Ovary (tissue), 9 donors: ENCODE results near the gene SCFD1. TPM values are rescaled to one million over a fixed set of nuclear protein-coding genes. Genes with fewer than 3 reads are reported as not detected.

Source experiments
- DNase-seq, 5 donors: peaks; one replicate each; pipeline ENCODE4 v3.0.0-alpha.2; 2019 to 2020
- H3K27ac ChIP-seq, 2 donors: fragments of 200-600 bp; one replicate each; pipeline versions ENCODE4 v1.5.1 to v1.8.0; 2019 to 2022
- H3K27me3 ChIP-seq: fragments of 200-600 bp; one replicate; pipeline ENCODE4 v1.8.0; 2022
- H3K36me3 ChIP-seq: fragments of 200-600 bp; sonication (generic); one replicate; pipeline ENCODE4 v1.5.1; 2019
- H3K4me1 ChIP-seq: one replicate; pipeline ENCODE4 v1.8.1; 2013; ENCODE audit warnings: mild to moderate bottlenecking, moderate library complexity; ENCODE audit not compliant: insufficient read depth
- H3K4me3 ChIP-seq: fragments of 200-600 bp; sonication (generic); one replicate; pipeline ENCODE4 v1.5.1; 2017
- H3K9me3 ChIP-seq, 2 donors: fragments of 200-600 bp in 1 of 2; sonication (generic) in 1 of 2; one replicate each; pipeline versions ENCODE4 v1.5.1 to v1.8.1; 2013 to 2019; ENCODE audit warnings: mild to moderate bottlenecking in 1 of 2, moderate library complexity in 1 of 2
- CTCF ChIP-seq, 3 donors: fragments of 450-650 bp in 2 of 3; fragments of 200-600 bp in 1 of 3; IDR thresholded peaks; one replicate each; pipeline versions ENCODE4 v1.5.1 to v1.8.0; 2016 to 2022; ENCODE audit warnings: antibody characterized with exemption in 3 of 3, mild to moderate bottlenecking in 1 of 3
- EP300 ChIP-seq: sonication (generic); formaldehyde crosslinking; IDR thresholded peaks from one replicate; pipeline ENCODE4 v1.6.1; 2017; ENCODE audit warnings: antibody characterized with exemption
- POLR2A ChIP-seq: fragments of 450-650 bp; IDR thresholded peaks from one replicate; pipeline ENCODE4 v1.6.1; 2017; ENCODE audit warnings: antibody characterized with exemption, mild to moderate bottlenecking, moderate library complexity
- WGBS, 3 donors: extraction: QIAGEN DNeasy Blood & Tissue Kit in 1 of 3; methylation state at CpG; one replicate each; pipeline versions ENCODE4 v1.1.5 to v1.1.7; 2013 to 2017; 5-methylcytosine and 5-hydroxymethylcytosine counted together
- intact Hi-C, 4 donors: fragments of 100-400 bp; cut with DNase I; formaldehyde crosslinking; loops; one replicate each; pipeline versions ENCODE4 v1.11.0 to v1.15.1; 2022 to 2023
- polyA plus RNA-seq, 2 donors: library from polyadenylated mRNA; stranded (reverse); fragments of 200-250 nt in 1 of 2; fragments of 350-450 nt in 1 of 2; fragmentation: Illumina TruSeq in 1 of 2; extraction: RNeasy Lipid Tissue Mini Kit (QIAGEN cat#74804) in 1 of 2; gene quantifications; one replicate each; pipeline ENCODE4 v1.2.3, GENCODE V29; 2013 to 2014
- total RNA-seq, 7 donors: library from RNA; depleted of rRNA in 2 of 7; stranded (reverse); fragments of >200 nt in 2 of 7; fragmentation: NEBNext Ultra II Directional in 3 of 7; extraction: Animal tissue kit (Norgen Biotek cat#: 25700) in 3 of 7; gene quantifications; one replicate each; pipeline versions ENCODE4 v1.1.0 to v1.2.4, GENCODE V29; 2016 to 2023
- donor health status: DM: no; HTN: no; CAD: no; lungs with moderate emphysema.
- donor health status: DM: no; HTN: no; CAD: no.
- donor health status: Bipolar disorder and iron deficiency.
- donor health status: DM: yes; HTN: yes; CAD: no.
- donor health status: DM: no; HTN: no; CAD: no.
- donor health status: DM: yes; HTN: yes; CAD: no.

The SCFD1 gene
- total and polyA plus RNA-seq, 9 donors = 29.3 to 89.2 (median 59.8) TPM

- TF ChIP-seq POLR2A = no peak
- TF ChIP-seq CTCF (IDR thresholded peaks at IDR 0.05) = no peak
- TF ChIP-seq EP300 = no peak
- H3K36me3 ChIP-seq = no peaks in the 10 kb centered on the region
- intact Hi-C loops = no loop called here
- no peaks in the 10 kb centered on the region for H3K9me3 ChIP-seq
- H3K4me1 ChIP-seq = no peaks in the 10 kb centered on the region
- no peak overlapping the region for H3K4me3 ChIP-seq
- no peak overlapping the region for H3K27ac ChIP-seq
- no peak for DNase-seq
- 85 to 88% (median 86%) methylated on average over 2 of the region's 2 CpGs for WGBS, 3 donors
- H3K27me3 ChIP-seq = no peaks in the 10 kb centered on the region
Observed at GRCh38 chr14:30748343-30748742, 126.2 kb downstream of the SCFD1 start.

- H3K4me3 ChIP-seq = no peak overlapping the region
- intact Hi-C loops = no loop called here
- H3K27ac ChIP-seq = no peak overlapping the region
- H3K9me3 ChIP-seq = no peaks in the 10 kb centered on the region
- H3K27me3 ChIP-seq = no peaks in the 10 kb centered on the region
- DNase-seq = no peak
- H3K36me3 ChIP-seq = no peaks in the 10 kb centered on the region
- TF ChIP-seq CTCF (IDR thresholded peaks at IDR 0.05) (no peak), EP300 (no peak), POLR2A (no peak)
- 78 to 82% (median 79%) methylated on average over 11 of the region's 11 CpGs for WGBS, 3 donors
- no peaks in the 10 kb centered on the region for H3K4me1 ChIP-seq
Observed at GRCh38 chr14:30751646-30752416, 129.7 kb downstream of the SCFD1 start.

- intact Hi-C loops = no loop called here
- no peak for TF ChIP-seq CTCF (IDR thresholded peaks at IDR 0.05)
- no peak for TF ChIP-seq POLR2A
- no peak for TF ChIP-seq EP300
- Histone ChIP-seq H3K36me3 (no peaks in the 10 kb centered on the region), H3K27me3 (no peaks in the 10 kb centered on the region), H3K9me3 (no peaks in the 10 kb centered on the region), H3K4me3 (no peak overlapping the region), H3K4me1 (no peaks in the 10 kb centered on the region), H3K27ac (no peak overlapping the region)
- 80 to 85% (median 81%) methylated on average over 4 of the region's 4 CpGs for WGBS, 3 donors
- DNase-seq = no peak
Observed at GRCh38 chr14:30753452-30753851, 131.3 kb downstream of the SCFD1 start.

GRCh38 chr14:30754778-30755177 lies 132.7 kb downstream of the SCFD1 start:
- 88 to 93% (median 91%) methylated on average over 3 of the region's 3 CpGs for WGBS, 3 donors
- H3K36me3 ChIP-seq = no peaks in the 10 kb centered on the region
- no peak for DNase-seq
- no peak overlapping the region for H3K4me3 ChIP-seq
- H3K27ac ChIP-seq = no peak overlapping the region
- TF ChIP-seq CTCF (IDR thresholded peaks at IDR 0.05) (no peak), POLR2A (no peak), EP300 (no peak)
- intact Hi-C loops = no loop called here
- no peaks in the 10 kb centered on the region for H3K27me3 ChIP-seq
- H3K9me3 ChIP-seq = no peaks in the 10 kb centered on the region
- H3K4me1 ChIP-seq = no peaks in the 10 kb centered on the region
